Endothelial cell (in vitro differentiated cells): ENCODE data around the gene KMT2D. TPM values are rescaled to one million over a fixed set of nuclear protein-coding genes. Genes with fewer than 3 reads are reported as not detected.

Experiments
- DNase-seq: peaks from one replicate; pipeline ENCODE4 v3.0.0; 2021; ENCODE audit warnings: low spot score
- H3K27ac Mint-ChIP-seq: one replicate; pipeline ENCODE4 v1.8.0; 2021; ENCODE audit warnings: mixed read lengths, inconsistent platforms; ENCODE audit not compliant: unreplicated experiment
- H3K27me3 Mint-ChIP-seq: one replicate; pipeline ENCODE4 v1.8.0; 2021; ENCODE audit warnings: mild to moderate bottlenecking, moderate library complexity, mixed read lengths, inconsistent platforms; ENCODE audit not compliant: unreplicated experiment
- H3K36me3 Mint-ChIP-seq: one replicate; pipeline ENCODE4 v1.8.0; 2021; ENCODE audit warnings: mild to moderate bottlenecking, low read depth, mixed read lengths, inconsistent platforms; ENCODE audit not compliant: unreplicated experiment
- H3K4me1 Mint-ChIP-seq: one replicate; pipeline ENCODE4 v1.8.0; 2021; ENCODE audit warnings: mild to moderate bottlenecking, mixed read lengths, inconsistent platforms; ENCODE audit not compliant: unreplicated experiment
- H3K4me3 Mint-ChIP-seq: one replicate; pipeline ENCODE4 v1.8.0; 2021; ENCODE audit warnings: mild to moderate bottlenecking, mixed read lengths, inconsistent platforms; ENCODE audit not compliant: unreplicated experiment
- H3K9me3 Mint-ChIP-seq: one replicate; pipeline ENCODE4 v1.8.0; 2021; ENCODE audit warnings: mixed read lengths, inconsistent platforms; ENCODE audit not compliant: unreplicated experiment
- total RNA-seq: library from RNA; stranded (reverse); fragmentation: NEBNext Ultra II Directional; extraction: Animal tissue kit (Norgen Biotek cat#: 25700); gene quantifications from one replicate; pipeline ENCODE4 v1.2.1, GENCODE V29; 2021; ENCODE audit not compliant: unreplicated experiment
- TF ChIP-seq, protein P1 (sequence below): fragments of 200-600 bp; sonication (generic); IDR thresholded peaks from one replicate; pipeline ENCODE4 v1.5.0; 2021; ENCODE audit warnings: antibody characterized with exemption; ENCODE audit not compliant: unreplicated experiment

Gene KMT2D
- total RNA-seq, 1 donor from 2014 or later: 135 TPM

- Mint-ChIP-seq H3K27me3 (peaks cover 15% of the 10 kb centered on the region), H3K36me3 (peaks cover 57% of the 10 kb centered on the region)
- TF ChIP-seq, protein P1, sequence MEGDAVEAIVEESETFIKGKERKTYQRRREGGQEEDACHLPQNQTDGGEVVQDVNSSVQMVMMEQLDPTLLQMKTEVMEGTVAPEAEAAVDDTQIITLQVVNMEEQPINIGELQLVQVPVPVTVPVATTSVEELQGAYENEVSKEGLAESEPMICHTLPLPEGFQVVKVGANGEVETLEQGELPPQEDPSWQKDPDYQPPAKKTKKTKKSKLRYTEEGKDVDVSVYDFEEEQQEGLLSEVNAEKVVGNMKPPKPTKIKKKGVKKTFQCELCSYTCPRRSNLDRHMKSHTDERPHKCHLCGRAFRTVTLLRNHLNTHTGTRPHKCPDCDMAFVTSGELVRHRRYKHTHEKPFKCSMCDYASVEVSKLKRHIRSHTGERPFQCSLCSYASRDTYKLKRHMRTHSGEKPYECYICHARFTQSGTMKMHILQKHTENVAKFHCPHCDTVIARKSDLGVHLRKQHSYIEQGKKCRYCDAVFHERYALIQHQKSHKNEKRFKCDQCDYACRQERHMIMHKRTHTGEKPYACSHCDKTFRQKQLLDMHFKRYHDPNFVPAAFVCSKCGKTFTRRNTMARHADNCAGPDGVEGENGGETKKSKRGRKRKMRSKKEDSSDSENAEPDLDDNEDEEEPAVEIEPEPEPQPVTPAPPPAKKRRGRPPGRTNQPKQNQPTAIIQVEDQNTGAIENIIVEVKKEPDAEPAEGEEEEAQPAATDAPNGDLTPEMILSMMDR: no peak
These were observed 22.2 kb downstream of the KMT2D start for GRCh38 chr12:49038291-49038955.

DNA sequence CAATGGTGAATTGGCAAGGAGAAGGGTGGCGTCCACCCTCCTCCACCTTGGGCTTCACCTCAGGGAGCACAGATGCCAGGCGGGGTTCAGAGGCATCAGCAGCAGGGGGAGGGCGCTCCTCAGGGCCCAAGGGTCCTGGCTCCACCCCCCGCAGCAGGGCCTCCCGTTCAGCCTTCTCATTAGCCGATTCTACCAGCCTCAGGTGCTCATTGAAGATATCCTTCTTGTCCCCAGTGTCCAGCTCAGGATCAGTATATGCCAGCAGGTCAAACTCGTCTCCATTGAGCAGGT, 22.7 kb downstream of the KMT2D start:
- no peaks in the 10 kb centered on the region for H3K4me1 Mint-ChIP-seq
- peaks cover 12% of the 10 kb centered on the region for H3K27me3 Mint-ChIP-seq
- no peaks in the 10 kb centered on the region for H3K9me3 Mint-ChIP-seq
- no peak overlapping the region for H3K27ac Mint-ChIP-seq
- DNase-seq: no peak
- peak overlapping the region; percentile 37 for H3K4me3 Mint-ChIP-seq
- H3K36me3 Mint-ChIP-seq: peaks cover 53% of the 10 kb centered on the region
- TF ChIP-seq, protein P1: no peak

More at GRCh38 chr12:49038291-49038955, 22.2 kb downstream of the KMT2D start:
- Mint-ChIP-seq H3K9me3 (no peaks in the 10 kb centered on the region), H3K4me1 (no peaks in the 10 kb centered on the region), H3K27ac (no peak overlapping the region), H3K4me3 (peak overlapping the region; percentile 58)
- DNase-seq: no peak

DNA sequence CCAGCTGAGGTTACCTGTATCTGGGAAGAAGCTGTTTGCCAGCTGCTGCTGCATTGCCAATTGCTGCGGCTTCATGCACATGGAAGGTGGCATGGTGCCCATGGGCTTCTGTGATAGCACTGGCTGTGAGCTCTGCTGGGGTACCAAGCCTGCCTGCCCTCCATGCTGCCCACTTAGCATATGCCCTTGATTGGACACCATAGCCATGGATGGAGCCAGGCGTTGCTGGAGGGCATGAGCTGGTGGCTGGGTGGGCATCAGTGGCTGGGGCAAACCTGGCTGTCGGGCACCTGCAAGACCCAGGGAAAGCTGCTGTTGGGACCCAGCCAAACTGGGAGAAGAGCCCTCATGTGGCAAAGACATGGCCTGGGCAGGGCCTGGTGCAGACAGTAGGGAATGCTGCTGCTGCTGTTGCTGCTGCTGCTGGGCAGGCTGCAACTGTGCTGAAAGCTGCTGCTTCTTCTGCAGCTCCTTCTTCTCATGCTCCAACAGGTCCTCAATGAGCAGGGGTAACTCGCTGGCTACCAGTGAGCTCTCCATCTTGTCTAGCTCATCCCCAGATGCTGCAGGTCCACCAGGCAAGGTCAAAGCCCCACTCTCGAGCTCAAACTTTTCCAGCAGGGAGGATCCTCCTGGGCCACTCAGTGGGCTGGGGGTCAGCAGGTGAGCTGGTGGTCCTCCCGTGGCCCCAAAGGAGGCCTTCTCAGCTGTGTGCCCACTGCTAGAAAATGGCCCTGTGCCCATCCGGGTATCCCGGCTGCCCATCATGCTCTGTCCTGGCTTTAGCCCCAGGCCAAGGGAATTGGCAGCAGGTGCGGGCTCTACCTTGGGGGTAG, 23.3 kb downstream of the KMT2D start:
- no peaks in the 10 kb centered on the region for H3K4me1 Mint-ChIP-seq
- no peak overlapping the region for H3K4me3 Mint-ChIP-seq
- no peak overlapping the region for H3K27ac Mint-ChIP-seq
- peaks cover 53% of the 10 kb centered on the region for H3K36me3 Mint-ChIP-seq
- DNase-seq: no peak
- peaks cover 17% of the 10 kb centered on the region for H3K27me3 Mint-ChIP-seq
- H3K9me3 Mint-ChIP-seq: no peaks in the 10 kb centered on the region
- TF ChIP-seq, protein P1: no peak

DNA sequence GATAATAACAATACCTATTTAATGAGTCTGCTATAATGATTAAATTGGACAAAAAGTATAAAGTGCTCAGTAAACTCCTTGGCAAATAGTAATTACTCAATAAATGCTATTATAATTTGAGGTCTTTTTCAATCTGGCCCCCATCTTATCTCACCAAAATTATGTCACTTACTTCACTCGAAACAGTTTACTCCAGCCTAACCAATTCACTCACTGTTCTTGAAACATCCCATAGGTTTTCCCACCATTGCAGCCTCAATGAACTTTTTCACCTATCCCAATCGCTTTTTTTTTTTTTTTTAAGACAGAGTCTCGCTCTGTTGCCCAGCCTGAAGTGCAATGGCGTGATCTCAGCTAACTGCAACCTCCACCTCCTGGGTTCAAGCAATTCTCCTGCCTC, 24.6 kb downstream of the KMT2D start:
- no peaks in the 10 kb centered on the region for H3K9me3 Mint-ChIP-seq
- TF ChIP-seq, protein P1: no peak
- peaks cover 17% of the 10 kb centered on the region for H3K27me3 Mint-ChIP-seq
- H3K4me1 Mint-ChIP-seq: no peaks in the 10 kb centered on the region
- peak overlapping the region; percentile 38 for H3K4me3 Mint-ChIP-seq
- peaks cover 48% of the 10 kb centered on the region for H3K36me3 Mint-ChIP-seq
- H3K27ac Mint-ChIP-seq: peak overlapping the region; percentile 34
- no peak for DNase-seq

DNA sequence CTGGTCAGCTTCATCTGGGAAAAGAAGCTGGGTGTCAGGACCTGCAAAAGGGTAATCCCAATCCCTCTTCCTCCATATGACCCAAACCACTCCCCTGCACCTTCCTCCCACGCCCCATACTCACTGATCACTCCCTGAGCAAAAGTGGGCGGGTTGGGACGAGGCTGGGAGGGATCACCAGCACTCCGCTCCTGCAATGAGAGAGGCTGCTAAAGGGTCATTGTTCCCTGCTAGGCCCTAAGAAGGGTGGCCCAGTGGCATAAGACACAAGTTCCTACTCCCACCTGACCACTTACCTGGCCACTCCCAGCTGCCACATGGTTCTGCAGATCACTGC, 26.3 kb downstream of the KMT2D start:
- TF ChIP-seq, protein P1: no peak
- Mint-ChIP-seq H3K4me1 (no peaks in the 10 kb centered on the region), H3K36me3 (peaks cover 61% of the 10 kb centered on the region), H3K27me3 (peaks cover 18% of the 10 kb centered on the region), H3K27ac (no peak overlapping the region), H3K9me3 (no peaks in the 10 kb centered on the region), H3K4me3 (no peak overlapping the region)
- DNase-seq: no peak
